ENCODE data around the gene TRAPPC5.

The TRAPPC5 gene

DNA sequence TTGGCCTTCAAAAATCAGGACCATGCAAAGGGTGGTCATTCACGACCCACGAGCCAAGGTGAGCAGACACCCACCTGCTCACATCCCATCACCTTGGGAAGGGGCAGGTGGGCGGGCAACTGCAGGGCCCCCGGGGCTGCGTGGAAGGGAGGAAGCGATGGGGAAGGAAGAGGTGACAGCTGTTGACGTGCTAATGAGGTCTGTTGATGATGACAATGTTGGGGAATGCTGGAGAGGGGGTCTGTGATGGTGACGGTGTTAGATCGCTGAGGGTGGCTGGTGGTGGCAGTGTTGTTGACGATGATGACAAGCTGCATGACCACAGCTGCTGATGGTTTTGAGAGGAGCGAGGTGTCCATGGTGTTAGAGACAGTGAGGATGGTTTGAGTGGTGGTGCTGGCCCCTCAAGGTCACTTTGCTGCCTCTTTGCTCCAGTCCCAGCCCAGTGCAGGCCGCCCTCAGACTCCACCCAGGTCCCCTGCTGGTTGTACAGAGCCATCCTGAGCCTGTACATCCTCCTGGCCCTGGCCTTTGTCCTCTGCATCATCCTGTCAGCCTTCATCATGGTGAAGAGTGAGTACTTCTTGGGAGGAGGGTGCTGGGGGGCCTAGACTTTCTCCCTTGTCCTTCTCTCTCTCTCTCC is 2.8 kb upstream of the TRAPPC5 start:
- no peak for ATAC-seq
- TF ChIP-seq ZFP30 (CRISPR knock-in tag; IDR thresholded peaks at IDR 0.05): no peak

DNA sequence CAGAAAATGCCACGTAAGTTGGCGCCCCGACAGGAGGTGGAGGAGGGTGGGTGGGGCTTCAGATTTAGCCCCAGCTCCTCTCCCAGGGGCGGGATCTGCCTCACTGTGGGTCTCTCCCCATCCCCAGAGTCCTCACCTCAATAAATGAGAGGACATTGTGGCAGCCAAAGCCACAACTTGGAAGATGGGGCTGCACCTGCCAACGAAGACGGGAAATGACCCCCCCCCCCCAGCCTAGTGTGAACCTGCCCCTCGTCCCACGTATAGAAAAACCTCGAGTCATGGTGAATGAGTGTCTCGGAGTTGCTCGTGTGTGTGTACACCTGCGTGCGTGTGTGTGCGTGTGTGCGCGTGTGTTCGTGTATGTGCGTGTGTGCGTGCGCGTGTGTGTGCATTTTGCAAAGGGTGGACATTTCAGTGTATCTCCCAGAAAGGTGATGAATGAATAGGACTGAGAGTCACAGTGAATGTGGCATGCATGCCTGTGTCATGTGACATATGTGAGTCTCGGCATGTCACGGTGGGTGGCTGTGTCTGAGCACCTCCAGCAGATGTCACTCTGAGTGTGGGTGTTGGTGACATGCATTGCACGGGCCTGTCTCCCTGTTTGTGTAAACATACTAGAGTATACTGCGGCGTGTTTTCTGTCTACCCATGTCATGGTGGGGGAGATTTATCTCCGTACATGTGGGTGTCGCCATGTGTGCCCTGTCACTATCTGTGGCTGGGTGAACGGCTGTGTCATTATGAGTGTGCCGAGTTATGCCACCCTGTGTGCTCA is 1.5 kb upstream of the TRAPPC5 start:
- TF ChIP-seq ZNF70 (CRISPR knock-in tag; IDR thresholded peaks at IDR 0.05) (no peak), ISL1 (CRISPR knock-in tag; IDR thresholded peaks at IDR 0.05) (no peak), PPARA (CRISPR knock-in tag; IDR thresholded peaks at IDR 0.05; ENCODE audit: borderline replicate concordance) (no peak), GLIS3 (CRISPR knock-in tag; IDR thresholded peaks at IDR 0.05) (no peak), ZNF8 (CRISPR knock-in tag; IDR thresholded peaks at IDR 0.05) (no peak), BACH2 (CRISPR knock-in tag; IDR thresholded peaks at IDR 0.05; ENCODE audit: borderline replicate concordance) (no peak), ESRRG (CRISPR knock-in tag; IDR thresholded peaks at IDR 0.05) (no peak), TCF4 (CRISPR knock-in tag; IDR thresholded peaks at IDR 0.05; ENCODE audit: borderline replicate concordance) (no peak)
- TF ChIP-seq, protein P1, sequence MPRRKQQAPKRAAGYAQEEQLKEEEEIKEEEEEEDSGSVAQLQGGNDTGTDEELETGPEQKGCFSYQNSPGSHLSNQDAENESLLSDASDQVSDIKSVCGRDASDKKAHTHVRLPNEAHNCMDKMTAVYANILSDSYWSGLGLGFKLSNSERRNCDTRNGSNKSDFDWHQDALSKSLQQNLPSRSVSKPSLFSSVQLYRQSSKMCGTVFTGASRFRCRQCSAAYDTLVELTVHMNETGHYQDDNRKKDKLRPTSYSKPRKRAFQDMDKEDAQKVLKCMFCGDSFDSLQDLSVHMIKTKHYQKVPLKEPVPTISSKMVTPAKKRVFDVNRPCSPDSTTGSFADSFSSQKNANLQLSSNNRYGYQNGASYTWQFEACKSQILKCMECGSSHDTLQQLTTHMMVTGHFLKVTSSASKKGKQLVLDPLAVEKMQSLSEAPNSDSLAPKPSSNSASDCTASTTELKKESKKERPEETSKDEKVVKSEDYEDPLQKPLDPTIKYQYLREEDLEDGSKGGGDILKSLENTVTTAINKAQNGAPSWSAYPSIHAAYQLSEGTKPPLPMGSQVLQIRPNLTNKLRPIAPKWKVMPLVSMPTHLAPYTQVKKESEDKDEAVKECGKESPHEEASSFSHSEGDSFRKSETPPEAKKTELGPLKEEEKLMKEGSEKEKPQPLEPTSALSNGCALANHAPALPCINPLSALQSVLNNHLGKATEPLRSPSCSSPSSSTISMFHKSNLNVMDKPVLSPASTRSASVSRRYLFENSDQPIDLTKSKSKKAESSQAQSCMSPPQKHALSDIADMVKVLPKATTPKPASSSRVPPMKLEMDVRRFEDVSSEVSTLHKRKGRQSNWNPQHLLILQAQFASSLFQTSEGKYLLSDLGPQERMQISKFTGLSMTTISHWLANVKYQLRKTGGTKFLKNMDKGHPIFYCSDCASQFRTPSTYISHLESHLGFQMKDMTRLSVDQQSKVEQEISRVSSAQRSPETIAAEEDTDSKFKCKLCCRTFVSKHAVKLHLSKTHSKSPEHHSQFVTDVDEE (CRISPR knock-in tag; IDR thresholded peaks at IDR 0.05): no peak
- ATAC-seq: no peak

DNA sequence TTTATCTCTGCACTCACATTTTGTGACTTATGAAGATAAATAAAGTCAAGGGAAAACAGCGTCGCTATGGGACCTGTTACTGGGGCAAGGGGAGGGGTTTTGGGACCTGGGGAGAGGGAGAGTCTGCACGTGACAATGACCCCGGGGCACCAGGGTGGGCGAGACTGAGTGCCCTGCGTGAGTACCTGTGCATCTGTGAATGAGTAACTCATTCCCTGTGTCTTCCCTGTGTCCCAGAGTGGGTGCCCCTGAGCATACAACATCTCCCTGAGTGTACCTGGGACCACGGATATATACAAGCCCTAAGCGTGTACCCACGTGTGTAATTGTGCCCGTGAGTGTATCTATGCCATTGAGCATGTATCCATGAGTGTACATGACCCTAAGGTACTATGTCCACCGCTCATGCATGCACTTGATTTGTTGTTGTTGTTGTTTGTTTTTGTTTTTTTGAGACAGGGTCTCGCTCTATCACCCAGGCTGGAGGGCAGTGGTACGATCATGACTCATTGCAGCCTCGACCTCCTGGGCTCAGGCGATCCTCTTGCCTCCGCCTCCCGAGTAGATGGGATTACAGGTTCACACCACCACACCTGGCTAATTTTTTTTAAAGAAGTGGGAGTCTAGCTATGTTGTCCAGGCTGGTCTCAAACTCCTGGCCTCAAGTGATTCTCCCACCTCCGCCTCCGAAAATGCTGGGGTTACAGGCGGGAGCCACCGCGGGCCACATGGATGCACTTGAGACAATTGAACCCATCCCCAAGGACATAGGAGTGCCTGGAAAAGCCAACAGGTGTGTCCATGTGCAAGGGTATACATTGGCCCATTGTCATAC is 645 bp upstream of the TRAPPC5 start:
- no peak for ATAC-seq
- TF ChIP-seq BACH2 (CRISPR knock-in tag; IDR thresholded peaks at IDR 0.05; ENCODE audit: borderline replicate concordance): no peak
- TF ChIP-seq ZNF70 (CRISPR knock-in tag; IDR thresholded peaks at IDR 0.05): no peak
- TF ChIP-seq CSDC2 (CRISPR knock-in tag; IDR thresholded peaks at IDR 0.05): no peak
- no peak for TF ChIP-seq SNAI2 (CRISPR knock-in tag; IDR thresholded peaks at IDR 0.05)
- TF ChIP-seq ISL1 (CRISPR knock-in tag; IDR thresholded peaks at IDR 0.05): no peak
- TF ChIP-seq PPARA (CRISPR knock-in tag; IDR thresholded peaks at IDR 0.05; ENCODE audit: borderline replicate concordance): no peak
- no peak for TF ChIP-seq ZC3H10 (CRISPR knock-in tag; IDR thresholded peaks at IDR 0.05)
- TF ChIP-seq TOX (CRISPR knock-in tag; IDR thresholded peaks at IDR 0.05; ENCODE audit: borderline replicate concordance): no peak
- no peak for TF ChIP-seq ESRRG (CRISPR knock-in tag; IDR thresholded peaks at IDR 0.05)
- TF ChIP-seq, protein P2, sequence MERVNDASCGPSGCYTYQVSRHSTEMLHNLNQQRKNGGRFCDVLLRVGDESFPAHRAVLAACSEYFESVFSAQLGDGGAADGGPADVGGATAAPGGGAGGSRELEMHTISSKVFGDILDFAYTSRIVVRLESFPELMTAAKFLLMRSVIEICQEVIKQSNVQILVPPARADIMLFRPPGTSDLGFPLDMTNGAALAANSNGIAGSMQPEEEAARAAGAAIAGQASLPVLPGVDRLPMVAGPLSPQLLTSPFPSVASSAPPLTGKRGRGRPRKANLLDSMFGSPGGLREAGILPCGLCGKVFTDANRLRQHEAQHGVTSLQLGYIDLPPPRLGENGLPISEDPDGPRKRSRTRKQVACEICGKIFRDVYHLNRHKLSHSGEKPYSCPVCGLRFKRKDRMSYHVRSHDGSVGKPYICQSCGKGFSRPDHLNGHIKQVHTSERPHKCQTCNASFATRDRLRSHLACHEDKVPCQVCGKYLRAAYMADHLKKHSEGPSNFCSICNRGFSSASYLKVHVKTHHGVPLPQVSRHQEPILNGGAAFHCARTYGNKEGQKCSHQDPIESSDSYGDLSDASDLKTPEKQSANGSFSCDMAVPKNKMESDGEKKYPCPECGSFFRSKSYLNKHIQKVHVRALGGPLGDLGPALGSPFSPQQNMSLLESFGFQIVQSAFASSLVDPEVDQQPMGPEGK (CRISPR knock-in tag; IDR thresholded peaks at IDR 0.05; ENCODE audit: borderline replicate concordance): no peak
- TF ChIP-seq, protein P1 (CRISPR knock-in tag; IDR thresholded peaks at IDR 0.05): no peak
- TF ChIP-seq ZNF8 (CRISPR knock-in tag; IDR thresholded peaks at IDR 0.05): no peak
- TF ChIP-seq, protein P3, sequence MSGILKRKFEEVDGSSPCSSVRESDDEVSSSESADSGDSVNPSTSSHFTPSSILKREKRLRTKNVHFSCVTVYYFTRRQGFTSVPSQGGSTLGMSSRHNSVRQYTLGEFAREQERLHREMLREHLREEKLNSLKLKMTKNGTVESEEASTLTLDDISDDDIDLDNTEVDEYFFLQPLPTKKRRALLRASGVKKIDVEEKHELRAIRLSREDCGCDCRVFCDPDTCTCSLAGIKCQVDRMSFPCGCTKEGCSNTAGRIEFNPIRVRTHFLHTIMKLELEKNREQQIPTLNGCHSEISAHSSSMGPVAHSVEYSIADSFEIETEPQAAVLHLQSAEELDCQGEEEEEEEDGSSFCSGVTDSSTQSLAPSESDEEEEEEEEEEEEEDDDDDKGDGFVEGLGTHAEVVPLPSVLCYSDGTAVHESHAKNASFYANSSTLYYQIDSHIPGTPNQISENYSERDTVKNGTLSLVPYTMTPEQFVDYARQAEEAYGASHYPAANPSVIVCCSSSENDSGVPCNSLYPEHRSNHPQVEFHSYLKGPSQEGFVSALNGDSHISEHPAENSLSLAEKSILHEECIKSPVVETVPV (CRISPR knock-in tag; IDR thresholded peaks at IDR 0.05): no peak
- no peak for TF ChIP-seq ZFP30 (CRISPR knock-in tag; IDR thresholded peaks at IDR 0.05)
